HepG2 (cell line): ENCODE results near the gene GEMIN8. TPM values are rescaled to one million over a fixed set of nuclear protein-coding genes. Genes with fewer than 3 reads are reported as not detected.

Source experiments
- ATAC-seq: fragments of 200-7000 bp; cut with Tn5 transposase; 3 replicates; pipeline ENCODE4 v1.9.1; 2020; ENCODE audit warnings: mild to moderate bottlenecking, moderate library complexity
- BruUV-seq: library from RNA; stranded (reverse); fragments of 400-500 nt; replicated peaks from 2 replicates; lab custom pipeline; 2021; lab: Mats Ljungman, UMichigan
- CTCF ChIA-PET: fragments of 300-600 bp; formaldehyde crosslinking; extraction: SDS; loops from one replicate; lab custom pipeline; 2021; ENCODE audit warnings: low total read pairs, inconsistent platforms, low intra/inter-chr PET ratio; lab: Yijun Ruan, JAX
- POLR2A ChIA-PET: fragments of 350-600 bp; sonication (Branson Sonifier 250); formaldehyde crosslinking; loops from one replicate; lab custom pipeline; 2020; ENCODE audit warnings: antibody characterized with exemption, inconsistent platforms; lab: Yijun Ruan, JAX
- DNase-seq: peaks from one replicate; pipeline ENCODE4 v3.0.0-alpha.2; 2015; ENCODE audit warnings: low spot score
- FAIRE-seq: peaks from 3 replicates; lab custom pipeline; 2011; peaks lifted over from hg19 to GRCh38; lab: Jason Lieb, UNC
- H2AFZ ChIP-seq: one replicate; pipeline ENCODE4 v1.6.1; 2011; ENCODE audit warnings: low read length, inconsistent platforms
- H3K27ac ChIP-seq: fragments of 300-600 bp; 3 replicates; pipeline ENCODE4 v1.8.0; 2011; ENCODE audit warnings: mixed run types, mild to moderate bottlenecking, mixed read lengths, low read length, inconsistent platforms; ENCODE audit not compliant: insufficient read depth; ENCODE audit errors: extremely low read length
- H3K27me3 ChIP-seq, 2 experiments: fragments of 200-600 bp in 1 of 2; 2 replicates in 1 of 2; 3 replicates in 1 of 2; pipeline versions ENCODE4 v1.6.0 to v1.8.0; 2011; ENCODE audit warnings: low read length in 2 of 2, mild to moderate bottlenecking in 2 of 2, moderate library complexity in 2 of 2, inconsistent platforms in 1 of 2; ENCODE audit not compliant: insufficient read depth in 2 of 2, control insufficient read depth in 1 of 2
- H3K36me3 ChIP-seq, 2 experiments: fragments of 200-600 bp in 1 of 2; replicated peaks in 1 of 2; 2 replicates in 1 of 2; 3 replicates in 1 of 2; pipeline versions ENCODE4 v1.5.1 to v1.8.0; 2011; ENCODE audit warnings: low read length in 2 of 2, inconsistent platforms in 1 of 2; ENCODE audit not compliant: insufficient read depth in 2 of 2, control insufficient read depth in 1 of 2
- H3K4me1 ChIP-seq: 2 replicates; pipeline ENCODE4 v1.5.1; 2012; ENCODE audit warnings: low read length, inconsistent platforms; ENCODE audit not compliant: insufficient read depth
- H3K4me2 ChIP-seq: 2 replicates; pipeline ENCODE4 v1.6.0; 2011; ENCODE audit warnings: low read depth, low read length, inconsistent platforms
- H3K4me3 ChIP-seq, 3 experiments: fragments of 200-600 bp in 1 of 3; sonication (generic), shearing (Covaris generic) in 1 of 3; replicated peaks in 1 of 3; 2 replicates each; pipeline ENCODE4 v1.5.1; 2011 to 2016; ENCODE audit warnings: low read length in 3 of 3, inconsistent platforms in 2 of 3, low read depth in 2 of 3, mild to moderate bottlenecking in 2 of 3, control low read depth in 1 of 3, mixed read lengths in 1 of 3; ENCODE audit not compliant: insufficient read depth in 1 of 3
- H3K79me2 ChIP-seq: one replicate; pipeline ENCODE4 v1.6.1; 2011; ENCODE audit warnings: low read length, inconsistent platforms; ENCODE audit not compliant: insufficient read depth
- H3K9ac ChIP-seq: 2 replicates; pipeline ENCODE4 v1.6.0; 2011; ENCODE audit warnings: mild to moderate bottlenecking, low read depth, low read length, inconsistent platforms; ENCODE audit not compliant: insufficient read depth
- H3K9me3 ChIP-seq: 2 replicates; pipeline ENCODE4 v1.5.1; 2012; ENCODE audit warnings: mild to moderate bottlenecking, low read length
- H4K20me1 ChIP-seq: 2 replicates; pipeline ENCODE4 v1.6.0; 2011; ENCODE audit warnings: inconsistent platforms, mild to moderate bottlenecking, low read length, moderate library complexity; ENCODE audit not compliant: insufficient read depth
- FOXP1 ChIP-seq, 2 experiments: fragments of 450-650 bp in 1 of 2; IDR thresholded peaks; 2 replicates each; pipeline ENCODE4 v1.6.1; 2017 to 2018; ENCODE audit warnings: antibody characterized with exemption in 1 of 2
- MIER2 ChIP-seq: IDR thresholded peaks from 2 replicates; pipeline ENCODE4 v1.6.1; 2016; ENCODE audit warnings: missing biosample characterization, missing genetic modification reagents
- NKX3-1 ChIP-seq: sonication (generic); formaldehyde crosslinking; IDR thresholded peaks from 2 replicates; pipeline ENCODE4 v1.5.0; 2020; ENCODE audit warnings: missing genetic modification reagents
- PBX2 ChIP-seq: IDR thresholded peaks from 2 replicates; pipeline ENCODE4 v1.6.1; 2016; ENCODE audit warnings: control low read depth
- POLR2A ChIP-seq, 2 experiments: IDR thresholded peaks; 2 replicates each; pipeline ENCODE4 v1.6.1; 2011; ENCODE audit warnings: low read depth in 2 of 2, low read length in 2 of 2, mild to moderate bottlenecking in 1 of 2, moderate library complexity in 1 of 2; ENCODE audit not compliant: insufficient read depth in 1 of 2
- SMC3 ChIP-seq: IDR thresholded peaks from 2 replicates; pipeline ENCODE4 v1.6.1; 2011; ENCODE audit warnings: low read length, improper control_type of control experiment
- SP4 ChIP-seq: sonication (generic); formaldehyde crosslinking; IDR thresholded peaks from 2 replicates; pipeline ENCODE4 v1.8.1; 2023; ENCODE audit warnings: mild to moderate bottlenecking, missing genetic modification reagents
- SP5 ChIP-seq: IDR thresholded peaks from 2 replicates; pipeline ENCODE4 v1.6.1; 2016; ENCODE audit warnings: low read depth, borderline replicate concordance
- TFAP4 ChIP-seq: sonication (generic); IDR thresholded peaks from 2 replicates; pipeline ENCODE4 v1.6.1; 2016; ENCODE audit warnings: low read depth, borderline replicate concordance
- whole genome bisulfite sequencing: methylation state at CpG from one replicate; pipeline ENCODE4 v1.1.6; 2017; ENCODE audit warnings: low lambda C conversion rate; 5-methylcytosine and 5-hydroxymethylcytosine counted together
- in situ Hi-C: cut with HindIII; loops from 2 replicates; pipeline ENCODE4 v1.10.0; 2017; ENCODE audit warnings: low pct_unique_long_range_greater_than_20kb; ENCODE audit not compliant: extremely low pct_ligation_motif_present
- intact Hi-C: fragments of 100-400 bp; cut with micrococcal nuclease; formaldehyde crosslinking; loops from one replicate; pipeline ENCODE4 v1.10.0; 2022; ENCODE audit not compliant: unreplicated experiment
- polyA plus RNA-seq, 8 experiments: library from polyadenylated mRNA; depleted of rRNA in 3 of 8; stranded (reverse) in 7 of 8; unstranded in 1 of 8; fragments of >200 nt; fragmentation: Illumina TruSeq in 4 of 8; extraction: Trizol in 4 of 8; gene quantifications; 2 replicates each; pipeline versions ENCODE4 v1.2.1 to v1.2.3, GENCODE V29; 2011 to 2016; ENCODE audit warnings: low read depth in 4 of 8, missing spikeins in 1 of 8, mixed read lengths in 1 of 8; ENCODE audit not compliant: insufficient read depth in 1 of 8
- total RNA-seq, 5 experiments: library from RNA; depleted of rRNA; stranded (reverse); fragments of >200 nt; fragmentation: Illumina TruSeq; extraction: Trizol; gene quantifications; 2 replicates each; pipeline ENCODE4 v1.2.3, GENCODE V29; 2016; ENCODE audit warnings: low read depth in 1 of 5
- TF ChIP-seq, protein P1 (sequence below): sonication (generic); formaldehyde crosslinking; IDR thresholded peaks from 2 replicates; pipeline ENCODE4 v1.5.1; 2020; ENCODE audit warnings: missing genetic modification reagents, mild to moderate bottlenecking, borderline replicate concordance

Gene GEMIN8
- total and polyA plus RNA-seq, 2 of the 13 experiments (the other 11 are each of a cell fraction or from before 2014, with no cell fraction given): 9.7 to 23.7 TPM

DNA sequence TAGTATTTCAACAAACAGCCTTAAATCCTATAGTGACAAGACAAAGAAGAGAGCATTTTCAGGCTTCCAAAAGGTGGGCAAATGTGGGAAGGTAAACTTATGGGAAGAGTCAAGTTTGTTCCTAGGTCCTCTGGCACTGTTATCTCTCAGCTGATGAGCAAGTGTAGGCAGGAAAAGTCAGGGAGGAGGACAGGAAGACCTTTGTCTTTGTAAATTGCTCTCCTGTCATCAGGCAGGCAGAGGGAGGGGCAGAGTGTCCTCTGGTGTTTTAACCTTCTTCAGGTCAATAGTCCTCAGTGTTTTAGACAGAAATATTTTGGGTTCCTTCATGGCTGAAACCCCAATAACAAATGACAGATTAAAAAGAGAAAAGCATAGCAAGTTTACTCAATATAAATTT lies 13.5 kb upstream of the GEMIN8 start:
- ATAC-seq (peak; percentile 51; the same call in 2 of the 3 replicates), FAIRE-seq (peak; percentile 72), DNase-seq (peak; percentile 7)
- CTCF ChIA-PET: no interaction called here
- H3K79me2 ChIP-seq: no peaks in the 10 kb centered on the region
- no peak overlapping the region for H3K4me2 ChIP-seq
- no peaks in the 10 kb centered on the region for H3K27me3 ChIP-seq
- no peak overlapping the region for H2AFZ ChIP-seq
- H3K9me3 ChIP-seq: no peaks in the 10 kb centered on the region
- H3K4me3 ChIP-seq: no peak overlapping the region
- H3K36me3 ChIP-seq: no peaks in the 10 kb centered on the region
- in situ Hi-C loops (no loop called here), intact Hi-C loops (loop anchor here (2.0 to 5.0 kb wide), 2 partner anchors 484 to 654 kb away; partner anchors contain the start of gene GLRA2)
- TF ChIP-seq TFAP4 (peak; percentile 49; the same call in 1 of the 2 replicates), SP5 (CRISPR knock-in tag) (peak; percentile 19; the same call in 1 of the 2 replicates), SP4 (CRISPR knock-in tag) (no peak)
- peaks cover 12% of the 10 kb centered on the region; the same call in 1 of the 2 replicates for H3K4me1 ChIP-seq
- H3K27ac ChIP-seq: no peak overlapping the region
- no peak overlapping the region for H3K9ac ChIP-seq
- no TSS peak for BruUV-seq
- POLR2A ChIA-PET: no interaction called here
- no peaks in the 10 kb centered on the region for H4K20me1 ChIP-seq

- Histone ChIP-seq H3K27me3 (no peaks in the 10 kb centered on the region), H4K20me1 (no peaks in the 10 kb centered on the region), H3K4me1 (peaks cover 12% of the 10 kb centered on the region; the same call in 1 of the 2 replicates), H3K79me2 (no peaks in the 10 kb centered on the region), H3K4me3 (no peak overlapping the region), H3K4me2 (no peak overlapping the region), H3K9ac (no peak overlapping the region), H2AFZ (no peak overlapping the region), H3K9me3 (no peaks in the 10 kb centered on the region), H3K36me3 (no peaks in the 10 kb centered on the region), H3K27ac (no peak overlapping the region)
- ChIA-PET CTCF (interaction anchor here (0.8 to 1.9 kb wide), 3 partner anchors 489 to 1204 kb away, joined by 3 to 10 read pairs (median 3); no protein-coding TSS in a partner anchor), POLR2A (no interaction called here)
- in situ Hi-C loops (loop anchor here (10.0 kb wide), 2 partner anchors 275 to 525 kb away; no protein-coding TSS in a partner anchor), intact Hi-C loops (loop anchor here (1.0 to 2.0 kb wide), 2 partner anchors 1103 to 1204 kb away; no protein-coding TSS in a partner anchor)
- FAIRE-seq (peak; percentile 56), ATAC-seq (peak; percentile 62; the same call in 2 of the 3 replicates), DNase-seq (peak; percentile 28)
- no TSS peak for BruUV-seq
- WGBS: 1% methylated on average over 3 of the region's 3 CpGs
- no peak for TF ChIP-seq FOXP1 (IDR thresholded peaks at IDR 0.05)
- TF ChIP-seq FOXP1 (CRISPR knock-in tag; IDR thresholded peaks at IDR 0.05): no peak
- no peak for TF ChIP-seq NKX3-1 (CRISPR knock-in tag)
- TF ChIP-seq SMC3: peak; percentile 36; the same call in 1 of the 2 replicates
- TF ChIP-seq POLR2A (IDR thresholded peaks at IDR 0.05; ENCODE audit: insufficient read depth in 1 of 2, low read depth in 2 of 2, low read length in 2 of 2): no peak
- TF ChIP-seq MIER2 (CRISPR knock-in tag): no peak
- TF ChIP-seq, protein P1, sequence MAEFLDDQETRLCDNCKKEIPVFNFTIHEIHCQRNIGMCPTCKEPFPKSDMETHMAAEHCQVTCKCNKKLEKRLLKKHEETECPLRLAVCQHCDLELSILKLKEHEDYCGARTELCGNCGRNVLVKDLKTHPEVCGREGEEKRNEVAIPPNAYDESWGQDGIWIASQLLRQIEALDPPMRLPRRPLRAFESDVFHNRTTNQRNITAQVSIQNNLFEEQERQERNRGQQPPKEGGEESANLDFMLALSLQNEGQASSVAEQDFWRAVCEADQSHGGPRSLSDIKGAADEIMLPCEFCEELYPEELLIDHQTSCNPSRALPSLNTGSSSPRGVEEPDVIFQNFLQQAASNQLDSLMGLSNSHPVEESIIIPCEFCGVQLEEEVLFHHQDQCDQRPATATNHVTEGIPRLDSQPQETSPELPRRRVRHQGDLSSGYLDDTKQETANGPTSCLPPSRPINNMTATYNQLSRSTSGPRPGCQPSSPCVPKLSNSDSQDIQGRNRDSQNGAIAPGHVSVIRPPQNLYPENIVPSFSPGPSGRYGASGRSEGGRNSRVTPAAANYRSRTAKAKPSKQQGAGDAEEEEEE (CRISPR knock-in tag): no peak
- 0 out of 2 replicates have a peak, but pooled peaks have one; percentile 12 for TF ChIP-seq PBX2
Measured at GRCh38 chrX:14039344-14039743, 9.7 kb upstream of the GEMIN8 start.
